ENCODE measurements around the gene SNX5.

The SNX5 gene

DNA sequence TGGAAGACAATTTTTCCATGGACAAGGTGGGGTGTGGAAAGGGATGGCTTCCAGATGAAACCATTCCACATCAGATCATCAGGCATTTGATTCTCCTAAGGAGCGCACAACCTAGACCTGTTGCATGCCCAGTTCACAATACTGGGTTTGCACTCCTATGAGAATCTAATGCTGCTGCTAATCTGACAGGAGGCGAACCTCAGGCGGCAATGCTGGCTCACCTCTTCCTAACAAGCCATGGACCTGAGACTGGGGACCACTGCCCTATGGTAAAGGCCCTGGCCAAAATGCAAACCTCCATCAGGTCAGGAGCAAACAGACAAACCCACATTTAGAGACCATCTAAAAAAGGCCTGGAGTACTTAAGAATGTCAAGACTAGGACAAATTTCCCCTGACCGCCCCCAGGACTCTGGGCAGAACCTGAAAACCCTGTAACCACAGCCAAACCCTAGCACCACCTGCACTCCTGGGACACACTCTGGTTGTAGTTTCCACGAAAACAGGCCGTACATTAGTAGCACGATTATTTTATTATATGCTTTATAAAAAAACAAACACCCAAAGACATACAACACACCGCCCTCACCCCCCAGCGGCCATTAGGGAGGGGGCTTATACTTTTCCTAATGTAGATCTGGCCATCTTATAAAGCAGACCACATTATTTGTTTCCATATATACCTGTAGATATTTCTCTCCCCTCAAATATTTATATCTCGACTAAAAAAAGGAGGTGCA lies 27.3 kb downstream of the SNX5 start:
- in situ Hi-C loops (cut with MboI; ENCODE audit: low sequenced_read_pairs) = no loop called here

GRCh38 chr20:17940224-17940971 lies 28.2 kb downstream of the SNX5 start:
- in situ Hi-C loops (cut with MboI; ENCODE audit: low sequenced_read_pairs) = no loop called here

- in situ Hi-C loops (cut with MboI; ENCODE audit: low sequenced_read_pairs) = no loop called here
Observed at GRCh38 chr20:17939622-17940223, 28.9 kb downstream of the SNX5 start.

DNA sequence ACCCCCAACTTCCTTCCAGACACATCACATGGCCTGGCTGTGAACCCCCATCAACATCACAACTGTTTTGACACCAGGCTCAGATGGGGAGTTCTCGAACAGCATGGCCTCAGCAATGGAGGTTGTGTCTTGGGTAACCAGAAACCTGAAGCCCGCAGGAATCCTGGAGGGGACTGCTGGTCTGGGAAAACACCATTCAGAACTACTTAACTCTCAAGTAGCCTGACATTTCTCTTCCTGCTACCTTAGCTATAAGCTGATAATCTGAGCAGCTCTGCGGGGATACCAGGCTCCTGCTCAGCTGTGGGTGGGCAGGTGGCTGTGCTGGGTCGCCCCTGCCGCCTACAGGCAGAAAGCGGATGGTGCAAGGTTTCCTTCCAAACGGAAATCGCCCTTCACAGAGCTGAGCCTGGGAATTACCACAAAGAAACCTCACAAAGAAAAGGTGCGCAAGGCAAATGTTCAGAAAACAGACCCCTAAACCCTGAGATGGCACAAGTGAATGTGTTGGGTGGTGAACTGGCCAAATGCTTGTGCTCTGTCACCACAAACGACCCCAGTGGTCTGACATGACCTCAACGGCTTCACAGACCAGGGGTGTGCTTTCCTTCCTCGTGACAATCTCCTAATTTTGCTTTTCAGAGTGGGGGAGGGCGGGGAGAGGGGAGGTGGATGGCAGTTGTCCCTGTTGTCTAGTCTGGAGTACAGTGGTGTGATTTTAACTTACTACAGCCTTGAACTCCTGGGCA lies 29.5 kb downstream of the SNX5 start:
- in situ Hi-C loops (cut with MboI; ENCODE audit: low sequenced_read_pairs) = no loop called here

GRCh38 chr20:17936761-17937732 lies 31.5 kb downstream of the SNX5 start:
- in situ Hi-C loops (cut with MboI; ENCODE audit: low sequenced_read_pairs) = no loop called here

DNA sequence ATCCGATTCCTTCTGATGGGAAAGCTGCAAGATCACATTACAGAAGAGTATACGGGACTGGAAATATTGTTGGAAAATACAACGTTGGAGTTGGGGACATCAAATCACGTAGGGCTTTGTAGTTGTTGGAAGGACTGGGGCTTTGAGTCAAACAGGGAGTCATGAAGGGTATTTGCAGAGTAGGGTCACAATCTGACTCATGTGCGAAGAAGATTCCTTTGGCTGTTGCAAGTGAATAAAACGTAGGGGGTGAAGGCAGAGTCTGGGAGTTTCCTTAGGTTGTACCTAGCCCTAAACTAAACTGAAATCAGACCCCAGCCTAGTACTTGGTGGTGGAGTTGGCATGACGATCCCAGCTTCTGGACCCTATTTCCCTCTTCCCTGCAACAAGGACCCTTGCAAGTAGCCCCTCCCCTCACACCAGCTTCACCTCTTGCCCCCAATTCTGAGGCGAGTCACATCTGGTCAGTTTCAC lies 32.3 kb downstream of the SNX5 start:
- in situ Hi-C loops (cut with MboI; ENCODE audit: low sequenced_read_pairs) = no loop called here

GRCh38 chr20:17935761-17936160 lies 32.8 kb downstream of the SNX5 start:
- in situ Hi-C loops (cut with MboI; ENCODE audit: low sequenced_read_pairs) = no loop called here

- in situ Hi-C loops (cut with MboI; ENCODE audit: low sequenced_read_pairs) = no loop called here
Observed at GRCh38 chr20:17935186-17935585, 33.4 kb downstream of the SNX5 start.

GRCh38 chr20:17934141-17934862 lies 34.3 kb downstream of the SNX5 start:
- in situ Hi-C loops (cut with MboI; ENCODE audit: low sequenced_read_pairs) = no loop called here

DNA sequence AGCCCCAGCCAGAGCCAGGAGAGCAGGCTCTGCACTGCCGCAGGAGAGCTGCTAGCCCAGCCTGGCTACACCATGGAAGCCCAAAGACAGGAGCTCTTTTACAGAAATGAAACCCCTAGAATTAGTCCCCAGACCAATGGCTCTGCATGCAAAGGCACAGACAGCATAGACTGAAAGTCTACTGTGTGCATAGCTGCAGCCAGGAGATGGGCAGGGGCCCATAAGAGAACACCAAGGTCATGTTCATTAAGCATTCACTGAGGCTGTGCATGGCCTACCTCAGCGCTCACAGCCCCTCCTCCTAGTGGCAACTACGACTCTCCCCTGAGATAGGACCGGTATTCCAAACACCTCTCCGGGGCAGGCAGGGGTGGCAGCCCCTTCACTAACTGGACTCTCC lies 34.9 kb downstream of the SNX5 start:
- in situ Hi-C loops (cut with MboI; ENCODE audit: low sequenced_read_pairs) = no loop called here

GRCh38 chr20:17933121-17933520 lies 35.5 kb downstream of the SNX5 start:
- in situ Hi-C loops (cut with MboI; ENCODE audit: low sequenced_read_pairs) = no loop called here

- in situ Hi-C loops (cut with MboI; ENCODE audit: low sequenced_read_pairs) = no loop called here
Observed at GRCh38 chr20:17932396-17932795, 36.2 kb downstream of the SNX5 start.

DNA sequence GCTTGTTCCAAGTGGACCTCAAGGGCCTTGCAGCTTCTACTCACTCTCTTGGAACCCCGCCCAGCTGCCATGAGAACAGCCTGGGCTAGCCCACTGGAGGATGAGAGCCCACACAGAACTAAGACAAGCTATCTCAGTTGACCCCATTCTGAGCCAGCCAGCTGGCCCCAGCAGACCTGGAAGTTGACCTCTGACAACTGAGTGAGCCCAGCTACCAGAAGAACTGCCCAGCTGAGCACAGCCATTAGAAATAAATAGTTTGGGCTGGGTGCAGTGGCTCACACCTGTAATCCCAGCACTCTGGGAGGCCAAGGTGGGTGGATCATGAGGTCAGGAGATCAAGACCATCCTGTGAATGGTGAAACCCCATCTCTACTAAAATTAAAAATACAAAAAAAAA lies 37.1 kb downstream of the SNX5 start:
- in situ Hi-C loops (cut with MboI; ENCODE audit: low sequenced_read_pairs) = no loop called here

GRCh38 chr20:17928633-17929311 lies 39.8 kb downstream of the SNX5 start:
- in situ Hi-C loops (cut with MboI; ENCODE audit: low sequenced_read_pairs) = no loop called here

GRCh38 chr20:17928211-17928611 lies 40.4 kb downstream of the SNX5 start:
- in situ Hi-C loops (cut with MboI; ENCODE audit: low sequenced_read_pairs) = no loop called here

- in situ Hi-C loops (cut with MboI; ENCODE audit: low sequenced_read_pairs) = no loop called here
Observed at GRCh38 chr20:17925940-17926300, 42.7 kb downstream of the SNX5 start.

- in situ Hi-C loops (cut with MboI; ENCODE audit: low sequenced_read_pairs) = no loop called here
Observed at GRCh38 chr20:17925141-17925939, 43.3 kb downstream of the SNX5 start.

DNA sequence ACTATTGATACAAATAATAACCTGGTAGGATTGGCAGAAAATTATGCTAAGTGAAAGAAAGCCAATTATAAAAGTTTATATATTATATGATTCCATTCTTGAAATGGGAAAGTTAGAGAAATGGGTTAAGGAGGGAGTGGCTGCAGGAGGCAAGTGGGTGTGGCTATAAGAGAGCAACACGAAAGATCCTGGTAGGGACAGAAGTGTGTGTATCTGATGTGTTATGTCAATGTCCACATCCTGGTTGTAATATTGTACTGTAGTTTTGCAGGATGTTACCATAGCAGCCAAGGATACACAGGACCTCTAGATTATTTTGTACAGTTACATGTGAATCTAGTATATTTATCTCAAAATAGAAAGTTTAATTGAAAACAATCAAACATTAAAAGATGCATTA lies 46.8 kb downstream of the SNX5 start:
- in situ Hi-C loops (cut with MboI; ENCODE audit: low sequenced_read_pairs) = no loop called here

All from HL-60/S4 (cell line).